ENCODE data around the gene C8G.

- TF ChIP-seq POLR2A (IDR thresholded peaks at IDR 0.05; ENCODE audit: extremely low read depth, insufficient read length) (no peak), MYC (IDR thresholded peaks at IDR 0.05; ENCODE audit: low read depth, low read length) (no peak), CTCF (IDR thresholded peaks at IDR 0.05; ENCODE audit: low read depth, low read length) (no peak), MAX (IDR thresholded peaks at IDR 0.05; ENCODE audit: low read depth, low read length) (no peak)
Observed at GRCh38 chr9:136960212-136960937, 15.3 kb downstream of the C8G start.
